ENCODE data around the gene MTF1. TPM values are rescaled to one million over a fixed set of nuclear protein-coding genes. Genes with fewer than 3 reads are reported as not detected.

The MTF1 gene
- total RNA-seq, 4 donors from 2014 or later, result 3.8 to 7.6 (median 5.4) TPM

GRCh38 chr1:37807555-37808368 is 51.6 kb downstream of the MTF1 start, which contains the start of the genes C1orf122 and YRDC:
TSS of gene C1orf122 (plus strand) at chr1:37807790. CDS start at chr1:37808405, 615 bp downstream.
TSS of gene YRDC (minus strand) at chr1:37808208. CDS start at chr1:37808180, 28 bp downstream.
- peak; percentile 97 for TF ChIP-seq POLR2AphosphoS5 (IDR thresholded peaks at IDR 0.05)
- TF ChIP-seq EP300 (IDR thresholded peaks at IDR 0.05), result no peak
- TF ChIP-seq POLR2A (IDR thresholded peaks at IDR 0.05), result peak; percentile 86 to 89
- WGBS, 2 donors (ENCODE audit: low coverage in 1 of 2), result 5% methylated on average over 14 of the region's 95 CpGs; no CpG with 5 or more reads in 1 of the 2 donors
- Histone ChIP-seq H3K27ac (peak within 1 kb of the TSS; percentile 96 to 99 (median 98)), H3K27me3 (no peaks in the 10 kb centered on the region), H3K4me3 (peak within 1 kb of the TSS; percentile 89 to 96), H3K4me1 (peaks cover 7 to 47% (median 11%) of the 10 kb centered on the region in 3 donors), H3K36me3 (peaks cover 0 to 42% of the 10 kb centered on the region in 2 donors), H3K9me3 (no peaks in the 10 kb centered on the region)
- ATAC-seq, result peak; percentile 96

GRCh38 chr1:37807220-37807554 is 52.2 kb downstream of the MTF1 start:
- ATAC-seq, result no peak
- Histone ChIP-seq H3K27ac (peak overlapping the region; percentile 96 to 99 (median 98)), H3K4me3 (peak overlapping the region; percentile 89 to 96), H3K4me1 (peaks cover 7 to 47% (median 11%) of the 10 kb centered on the region in 3 donors), H3K27me3 (no peaks in the 10 kb centered on the region), H3K36me3 (peaks cover 0 to 47% of the 10 kb centered on the region in 2 donors), H3K9me3 (no peaks in the 10 kb centered on the region)
- 0% methylated on average over 5 to 6 of the region's 9 CpGs for WGBS, 2 donors (ENCODE audit: low coverage in 1 of 2)
- TF ChIP-seq POLR2A (IDR thresholded peaks at IDR 0.05), result no peak
- no peak for TF ChIP-seq CTCF (IDR thresholded peaks at IDR 0.05)
- TF ChIP-seq EP300 (IDR thresholded peaks at IDR 0.05), result no peak
- no peak for TF ChIP-seq POLR2AphosphoS5 (IDR thresholded peaks at IDR 0.05)

GRCh38 chr1:37802439-37802838 is 57.0 kb downstream of the MTF1 start:
- H3K27me3 ChIP-seq, result no peaks in the 10 kb centered on the region
- TF ChIP-seq POLR2AphosphoS5 (IDR thresholded peaks at IDR 0.05), result no peak
- no peak for TF ChIP-seq EP300 (IDR thresholded peaks at IDR 0.05)
- TF ChIP-seq POLR2A (IDR thresholded peaks at IDR 0.05), result no peak
- TF ChIP-seq CTCF (IDR thresholded peaks at IDR 0.05), result no peak
- peaks cover 0 to 89% of the 10 kb centered on the region in 2 donors for H3K36me3 ChIP-seq
- peaks cover 5 to 15% (median 7%) of the 10 kb centered on the region in 3 donors for H3K4me1 ChIP-seq
- WGBS, 2 donors (ENCODE audit: low coverage in 1 of 2), result 80% methylated on average over 1 of the region's 1 CpG; no CpG with 5 or more reads in 1 of the 2 donors
- no peaks in the 10 kb centered on the region for H3K9me3 ChIP-seq
- H3K4me3 ChIP-seq, result no peak overlapping the region
- no peak overlapping the region for H3K27ac ChIP-seq
- no peak for ATAC-seq

GRCh38 chr1:37797750-37798345 is 61.5 kb downstream of the MTF1 start:
- peaks cover 0 to 27% (median 16%) of the 10 kb centered on the region in 3 donors for H3K4me1 ChIP-seq
- H3K27me3 ChIP-seq, result peaks cover 4% of the 10 kb centered on the region
- no peak overlapping the region for H3K27ac ChIP-seq
- TF ChIP-seq EP300 (IDR thresholded peaks at IDR 0.05) (no peak), POLR2AphosphoS5 (IDR thresholded peaks at IDR 0.05) (no peak), CTCF (IDR thresholded peaks at IDR 0.05) (no peak), POLR2A (IDR thresholded peaks at IDR 0.05) (no peak)
- 40 to 80% methylated on average over 1 to 2 of the region's 3 CpGs for WGBS, 2 donors (ENCODE audit: low coverage in 1 of 2)
- no peak for ATAC-seq
- H3K9me3 ChIP-seq, result no peaks in the 10 kb centered on the region
- H3K4me3 ChIP-seq, result no peak overlapping the region
- peaks cover 0 to 54% of the 10 kb centered on the region in 2 donors for H3K36me3 ChIP-seq

GRCh38 chr1:37795340-37796125 is 63.9 kb downstream of the MTF1 start:
- H3K9me3 ChIP-seq, result no peaks in the 10 kb centered on the region
- TF ChIP-seq POLR2A (IDR thresholded peaks at IDR 0.05), result no peak
- no peak for TF ChIP-seq POLR2AphosphoS5 (IDR thresholded peaks at IDR 0.05)
- no peak for TF ChIP-seq CTCF (IDR thresholded peaks at IDR 0.05)
- no peak for TF ChIP-seq EP300 (IDR thresholded peaks at IDR 0.05)
- peaks cover 4% of the 10 kb centered on the region for H3K27me3 ChIP-seq
- H3K4me3 ChIP-seq, result no peak overlapping the region
- 20 to 51% methylated on average over 1 to 3 of the region's 22 CpGs for WGBS, 2 donors (ENCODE audit: low coverage in 1 of 2)
- peaks cover 0 to 28% (median 16%) of the 10 kb centered on the region in 3 donors for H3K4me1 ChIP-seq
- peaks cover 0 to 31% of the 10 kb centered on the region in 2 donors for H3K36me3 ChIP-seq
- ATAC-seq, result peak; percentile 45
- H3K27ac ChIP-seq, result no peak overlapping the region
